SK-N-SH treated with all-trans-retinoic acid at 6 μM for 48 hours (cell line): Measurements from ENCODE around the gene NFASC.

Source experiments
- BACH2 ChIP-seq: fragments of 250-450 bp; sonication (Bioruptor Pico); IDR thresholded peaks from 2 replicates; pipeline ENCODE4 v1.9.0; 2021; ENCODE audit warnings: mild to moderate bottlenecking, borderline replicate concordance
- CREB5 ChIP-seq: fragments of 250-450 bp; sonication (Bioruptor Pico); IDR thresholded peaks from 2 replicates; pipeline ENCODE4 v1.5.1; 2020; ENCODE audit warnings: low read depth, mild to moderate bottlenecking, moderate library complexity
- CSRNP3 ChIP-seq: fragments of 250-450 bp; sonication (Bioruptor Pico); IDR thresholded peaks from 2 replicates; pipeline ENCODE4 v1.5.1; 2021; ENCODE audit warnings: mild to moderate bottlenecking, moderate library complexity
- GLIS3 ChIP-seq: fragments of 250-450 bp; sonication (Bioruptor Pico); IDR thresholded peaks from 2 replicates; pipeline ENCODE4 v1.5.0; 2020; ENCODE audit warnings: mild to moderate bottlenecking, moderate library complexity
- PATZ1 ChIP-seq: fragments of 250-450 bp; sonication (Bioruptor Pico); IDR thresholded peaks from 2 replicates; pipeline ENCODE4 v1.8.0; 2020; ENCODE audit warnings: mild to moderate bottlenecking, moderate library complexity, borderline replicate concordance
- POU6F1 ChIP-seq: fragments of 250-450 bp; sonication (Bioruptor Pico); IDR thresholded peaks from 2 replicates; pipeline ENCODE4 v1.8.0; 2021; ENCODE audit warnings: low read depth, mild to moderate bottlenecking, moderate library complexity, borderline replicate concordance
- PPARA ChIP-seq: fragments of 250-450 bp; sonication (Bioruptor Pico); IDR thresholded peaks from 2 replicates; pipeline ENCODE4 v1.5.0; 2020; ENCODE audit warnings: mild to moderate bottlenecking, borderline replicate concordance
- SNAI2 ChIP-seq: fragments of 250-450 bp; sonication (Bioruptor Pico); IDR thresholded peaks from 2 replicates; pipeline ENCODE4 v1.5.0; 2020; ENCODE audit warnings: mild to moderate bottlenecking, moderate library complexity
- TOX ChIP-seq: fragments of 250-450 bp; sonication (Bioruptor Pico); IDR thresholded peaks from 2 replicates; pipeline ENCODE4 v1.8.0; 2021; ENCODE audit warnings: mild to moderate bottlenecking, moderate library complexity, borderline replicate concordance
- ZFP3 ChIP-seq: fragments of 250-450 bp; sonication (Bioruptor Pico); IDR thresholded peaks from 2 replicates; pipeline ENCODE4 v1.5.0; 2020; ENCODE audit warnings: mild to moderate bottlenecking, moderate library complexity
- ZFP30 ChIP-seq: fragments of 450-650 bp; formaldehyde crosslinking; IDR thresholded peaks from 2 replicates; pipeline ENCODE4 v1.5.0; 2022; ENCODE audit warnings: mild to moderate bottlenecking, moderate library complexity

GRCh38 chr1:204983881-204984280 lies 113.2 kb downstream of the NFASC start:
- TF ChIP-seq PPARA (no peak), ZFP30 (CRISPR knock-in tag) (no peak), BACH2 (CRISPR knock-in tag) (no peak), PATZ1 (no peak), CREB5 (CRISPR knock-in tag) (no peak), ZFP3 (no peak), SNAI2 (CRISPR knock-in tag) (no peak), GLIS3 (CRISPR knock-in tag) (no peak), TOX (CRISPR knock-in tag) (no peak), POU6F1 (CRISPR knock-in tag) (no peak), CSRNP3 (CRISPR knock-in tag) (no peak)
